NT2/D1 (cell line): ENCODE measurements around the gene SUSD2.

ENCODE experiments used
- SUZ12 ChIP-seq: IDR thresholded peaks from 2 replicates; pipeline ENCODE4 v1.6.1; 2011; ENCODE audit not compliant: insufficient read length, insufficient read depth; ENCODE audit errors: extremely low read depth
- ZNF274 ChIP-seq: IDR thresholded peaks from 2 replicates; pipeline ENCODE4 v1.6.1; 2011; ENCODE audit warnings: mild to moderate bottlenecking, low read depth, low read length

DNA sequence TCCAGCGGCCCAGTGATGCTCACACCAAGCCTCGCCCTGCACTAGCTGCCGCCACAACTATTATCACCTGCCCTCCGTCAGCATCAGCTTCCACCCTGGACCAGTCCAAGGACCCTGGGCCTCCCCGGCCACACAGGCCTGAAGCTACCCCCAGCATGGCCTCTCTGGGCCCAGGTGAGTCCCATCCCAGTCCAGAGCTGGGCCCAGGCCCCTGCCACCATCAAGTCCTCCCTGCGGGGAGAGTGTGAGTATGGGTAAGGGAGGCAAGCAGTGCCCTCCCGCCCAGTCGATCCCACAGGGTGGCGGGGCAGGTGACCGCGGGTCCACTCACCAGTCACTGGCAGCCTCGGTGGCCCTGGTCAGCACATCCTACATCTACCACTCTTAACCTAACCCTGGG, 9.5 kb upstream of the SUSD2 start:
- TF ChIP-seq ZNF274, result no peak
- TF ChIP-seq SUZ12, result no peak
